Breast epithelium (tissue), 4 donors: ENCODE data around the gene BFSP1. TPM values are rescaled to one million over a fixed set of nuclear protein-coding genes. Genes with fewer than 3 reads are reported as not detected.

Experiments used
- DNase-seq, 2 donors: peaks; one replicate each; pipeline ENCODE4 v3.0.0-alpha.2; 2019; ENCODE audit warnings: low spot score in 2 of 2
- H3K27ac ChIP-seq, 2 donors: fragments of 200-600 bp; sonication (generic) in 1 of 2; one replicate each; pipeline ENCODE4 v1.5.1; 2016 to 2019; ENCODE audit warnings: mild to moderate bottlenecking in 1 of 2
- H3K27me3 ChIP-seq, 2 donors: fragments of 200-600 bp; sonication (generic) in 1 of 2; one replicate each; pipeline versions ENCODE4 v1.5.1 to v1.6.0; 2017 to 2019; ENCODE audit warnings: control low read depth in 1 of 2, mild to moderate bottlenecking in 1 of 2
- H3K36me3 ChIP-seq: fragments of 200-600 bp; one replicate; pipeline ENCODE4 v1.5.1; 2019
- H3K4me1 ChIP-seq, 2 donors: fragments of 200-600 bp; sonication (generic); one replicate each; pipeline ENCODE4 v1.5.1; 2016 to 2019; ENCODE audit warnings: control low read depth in 1 of 2
- H3K4me3 ChIP-seq, 3 donors: fragments of 200-600 bp; sonication (generic); 1 replicate in 2 of 3; 2 replicates in 1 of 3; pipeline ENCODE4 v1.5.1; 2016 to 2019; ENCODE audit warnings: mild to moderate bottlenecking in 3 of 3, moderate library complexity in 2 of 3
- H3K9me3 ChIP-seq, 2 donors: fragments of 200-600 bp; sonication (generic) in 1 of 2; one replicate each; pipeline ENCODE4 v1.5.1; 2016 to 2019; ENCODE audit warnings: control low read depth in 1 of 2
- CTCF ChIP-seq, 3 donors: fragments of 450-650 bp; IDR thresholded peaks; one replicate each; pipeline ENCODE4 v1.5.1; 2016 to 2017; ENCODE audit warnings: antibody characterized with exemption in 3 of 3, mild to moderate bottlenecking in 3 of 3, moderate library complexity in 3 of 3
- POLR2A ChIP-seq: fragments of 450-650 bp; IDR thresholded peaks from one replicate; pipeline ENCODE4 v1.6.1; 2016; ENCODE audit warnings: antibody characterized with exemption, mild to moderate bottlenecking, moderate library complexity
- POLR2AphosphoS5 ChIP-seq, 3 donors: sonication (generic); formaldehyde crosslinking; IDR thresholded peaks; one replicate each; pipeline ENCODE4 v1.6.1; 2017; ENCODE audit warnings: antibody characterized with exemption in 3 of 3
- intact Hi-C: fragments of 100-400 bp; cut with DNase I; formaldehyde crosslinking; loops from one replicate; pipeline ENCODE4 v1.15.1; 2023; ENCODE audit warnings: low total_unique reads
- total RNA-seq, 3 donors: library from RNA; depleted of rRNA; stranded (reverse); fragments of >200 nt; gene quantifications; one replicate each; pipeline ENCODE4 v1.1.0, GENCODE V29; 2016

Gene BFSP1
- total RNA-seq, 3 donors from 2014 or later: 0.80 to 2.8 (median 1.6) TPM

GRCh38 chr20:17500826-17501225, 30.4 kb downstream of the BFSP1 start:
- intact Hi-C loops: no loop called here
- no peak for TF ChIP-seq CTCF (IDR thresholded peaks at IDR 0.05)
- no peak for TF ChIP-seq POLR2A
- TF ChIP-seq POLR2AphosphoS5 (IDR thresholded peaks at IDR 0.05): no peak
- H3K36me3 ChIP-seq: no peaks in the 10 kb centered on the region
- H3K4me3 ChIP-seq: no peak overlapping the region
- H3K27me3 ChIP-seq: no peaks in the 10 kb centered on the region
- DNase-seq: no peak
- no peak overlapping the region for H3K27ac ChIP-seq
- no peaks in the 10 kb centered on the region for H3K4me1 ChIP-seq
- no peaks in the 10 kb centered on the region for H3K9me3 ChIP-seq

- H3K9me3 ChIP-seq: no peaks in the 10 kb centered on the region
- no peak overlapping the region for H3K27ac ChIP-seq
- no peak for DNase-seq
- H3K4me1 ChIP-seq: no peaks in the 10 kb centered on the region
- no peaks in the 10 kb centered on the region for H3K36me3 ChIP-seq
- H3K4me3 ChIP-seq: no peak overlapping the region
- intact Hi-C loops: no loop called here
- H3K27me3 ChIP-seq: no peaks in the 10 kb centered on the region
- TF ChIP-seq POLR2AphosphoS5 (IDR thresholded peaks at IDR 0.05): no peak
- TF ChIP-seq CTCF (IDR thresholded peaks at IDR 0.05): no peak
- TF ChIP-seq POLR2A: no peak
Observed at GRCh38 chr20:17500271-17500670, 30.9 kb downstream of the BFSP1 start.

- no peak for DNase-seq
- H3K9me3 ChIP-seq: no peaks in the 10 kb centered on the region
- intact Hi-C loops: no loop called here
- no peak overlapping the region for H3K27ac ChIP-seq
- no peak for TF ChIP-seq POLR2A
- TF ChIP-seq CTCF (IDR thresholded peaks at IDR 0.05): no peak
- no peak for TF ChIP-seq POLR2AphosphoS5 (IDR thresholded peaks at IDR 0.05)
- H3K4me3 ChIP-seq: no peak overlapping the region
- no peaks in the 10 kb centered on the region for H3K36me3 ChIP-seq
- H3K27me3 ChIP-seq: no peaks in the 10 kb centered on the region
- no peaks in the 10 kb centered on the region for H3K4me1 ChIP-seq
Observed at GRCh38 chr20:17499041-17499440, 32.1 kb downstream of the BFSP1 start.

GRCh38 chr20:17498641-17499040, 32.5 kb downstream of the BFSP1 start:
- H3K4me1 ChIP-seq: no peaks in the 10 kb centered on the region
- H3K4me3 ChIP-seq: no peak overlapping the region
- H3K36me3 ChIP-seq: no peaks in the 10 kb centered on the region
- intact Hi-C loops: no loop called here
- H3K27me3 ChIP-seq: no peaks in the 10 kb centered on the region
- TF ChIP-seq POLR2A (no peak), CTCF (IDR thresholded peaks at IDR 0.05) (no peak), POLR2AphosphoS5 (IDR thresholded peaks at IDR 0.05) (no peak)
- no peak overlapping the region for H3K27ac ChIP-seq
- no peaks in the 10 kb centered on the region for H3K9me3 ChIP-seq
- peak in 1 of 2 donors; percentile 3 for DNase-seq

GRCh38 chr20:17497821-17498580, 33.2 kb downstream of the BFSP1 start:
- intact Hi-C loops: no loop called here
- no peak for DNase-seq
- Histone ChIP-seq H3K4me3 (no peak overlapping the region), H3K36me3 (no peaks in the 10 kb centered on the region), H3K27ac (no peak overlapping the region), H3K9me3 (no peaks in the 10 kb centered on the region), H3K27me3 (no peaks in the 10 kb centered on the region), H3K4me1 (no peaks in the 10 kb centered on the region)
- TF ChIP-seq CTCF (IDR thresholded peaks at IDR 0.05): no peak
